IgD-negative memory B cell (primary cell): Measurements from ENCODE around the gene TPGS2. TPM values are rescaled to one million over a fixed set of nuclear protein-coding genes. Genes with fewer than 3 reads are reported as not detected.

Experiments used
- H3K27ac Mint-ChIP-seq, 3 donors: one replicate each; pipeline ENCODE4 v1.8.0; 2020 to 2022; ENCODE audit warnings: mild to moderate bottlenecking in 3 of 3, mixed read lengths in 3 of 3, moderate library complexity in 1 of 3
- H3K27me3 Mint-ChIP-seq: one replicate; pipeline ENCODE4 v1.8.0; 2021; ENCODE audit warnings: mixed read lengths
- H3K36me3 Mint-ChIP-seq: one replicate; pipeline ENCODE4 v1.8.0; 2020; ENCODE audit warnings: mild to moderate bottlenecking, mixed read lengths
- H3K4me1 Mint-ChIP-seq, 3 donors: one replicate each; pipeline ENCODE4 v1.8.0; 2020 to 2022; ENCODE audit warnings: mixed read lengths in 3 of 3, mild to moderate bottlenecking in 1 of 3
- H3K4me3 Mint-ChIP-seq, 4 donors: one replicate each; pipeline ENCODE4 v1.8.0; 2020 to 2022; ENCODE audit warnings: mild to moderate bottlenecking in 4 of 4, mixed read lengths in 4 of 4, moderate library complexity in 3 of 4
- H3K9me3 Mint-ChIP-seq, 3 donors: one replicate each; pipeline ENCODE4 v1.8.0; 2020 to 2021; ENCODE audit warnings: mixed read lengths in 3 of 3, mild to moderate bottlenecking in 1 of 3
- polyA plus RNA-seq: library from polyadenylated mRNA; unstranded; fragments of 300-500 nt; fragmentation: Illumina TruSeq; gene quantifications from one replicate; pipeline ENCODE4 v1.2.3, GENCODE V29; 2021

Gene TPGS2
- polyA plus RNA-seq, 1 donor from 2014 or later: 50.1 TPM

DNA sequence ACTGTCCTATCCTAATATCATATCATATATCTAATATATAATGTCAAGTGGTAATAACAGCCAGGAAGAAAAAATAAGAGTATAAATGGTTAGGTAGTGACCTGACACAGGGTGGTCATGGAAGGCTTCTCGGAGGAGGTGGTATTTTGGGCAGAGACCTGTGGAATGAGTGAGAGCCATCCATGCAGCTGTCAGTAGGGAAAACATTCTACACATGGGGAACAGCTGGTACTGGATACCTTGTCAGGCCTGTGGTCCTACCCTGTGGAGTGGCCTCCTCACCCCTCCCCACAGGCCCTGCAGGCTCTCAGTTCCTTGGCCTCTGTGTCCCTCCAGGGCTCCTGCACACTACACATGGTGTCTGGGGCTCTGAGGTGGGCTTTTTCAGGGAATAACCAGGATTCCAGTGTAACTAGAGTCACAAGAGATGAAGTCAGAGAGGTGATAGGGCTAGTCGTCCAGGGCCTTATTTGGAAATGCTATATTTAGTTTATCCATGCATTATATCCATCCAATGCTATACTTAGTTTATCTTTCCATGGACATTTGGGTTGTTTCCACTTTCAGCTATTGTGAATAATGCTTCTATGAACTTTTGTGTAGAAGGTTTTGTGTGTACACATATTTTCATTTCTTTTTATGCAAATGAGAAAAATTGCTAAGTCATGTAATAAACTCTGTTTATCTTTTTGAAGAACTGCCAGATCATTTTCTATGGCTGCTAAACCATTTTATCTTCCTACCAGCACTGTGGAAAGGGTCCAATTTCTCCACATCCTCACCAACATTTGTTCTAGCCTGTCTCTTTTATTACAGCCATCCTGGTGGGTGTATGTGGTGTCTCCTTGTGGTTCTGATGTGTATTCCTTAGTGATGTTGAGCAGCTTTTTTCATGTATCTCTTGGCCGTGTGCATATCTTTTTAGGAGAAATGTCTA lies 75.6 kb downstream of the TPGS2 start:
- no peaks in the 10 kb centered on the region for H3K4me1 Mint-ChIP-seq
- H3K36me3 Mint-ChIP-seq: no peaks in the 10 kb centered on the region
- no peak overlapping the region for H3K27ac Mint-ChIP-seq
- peaks cover 0 to 2% (median 0%) of the 10 kb centered on the region in 3 donors for H3K9me3 Mint-ChIP-seq
- peaks cover 5% of the 10 kb centered on the region for H3K27me3 Mint-ChIP-seq
- H3K4me3 Mint-ChIP-seq: no peak overlapping the region

DNA sequence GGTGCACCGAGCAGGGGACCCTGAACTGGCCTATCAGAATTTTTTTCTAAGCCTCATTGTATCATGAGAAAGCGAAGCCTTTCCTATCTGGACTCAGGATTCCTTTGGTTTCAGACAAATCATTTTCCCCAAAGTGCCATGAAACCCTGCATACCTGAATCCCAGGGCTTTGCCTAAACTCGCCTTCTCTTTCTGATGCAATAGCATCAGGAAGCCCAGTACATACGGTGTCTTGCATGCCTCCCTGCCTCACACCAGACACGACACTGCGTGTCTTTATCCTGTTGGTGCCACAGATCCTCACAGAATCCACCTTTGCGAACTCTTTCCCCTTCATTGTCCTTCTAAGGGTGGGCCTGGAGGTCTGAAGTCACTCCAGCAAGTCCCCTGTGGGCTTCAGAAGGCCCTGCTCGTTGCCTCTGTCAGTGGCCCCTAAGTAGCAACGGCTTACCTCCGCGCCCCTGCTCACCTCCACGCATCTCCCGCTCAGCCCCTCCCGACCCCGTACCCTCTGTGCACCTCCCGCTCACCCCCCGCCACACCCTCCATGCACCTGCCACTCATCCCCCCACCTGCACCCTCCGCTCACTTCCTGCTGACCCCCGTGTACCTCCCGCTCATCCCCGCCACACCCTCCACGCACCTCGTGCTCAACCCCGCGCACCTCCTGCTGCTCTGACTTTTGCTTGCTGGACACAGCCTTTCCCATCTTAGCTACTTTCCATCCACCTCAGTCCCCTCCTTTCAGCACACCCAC lies 83.4 kb downstream of the TPGS2 start:
- Mint-ChIP-seq H3K4me3 (no peak overlapping the region), H3K9me3 (no peaks in the 10 kb centered on the region), H3K4me1 (no peaks in the 10 kb centered on the region), H3K27me3 (peaks cover 2% of the 10 kb centered on the region), H3K27ac (no peak overlapping the region), H3K36me3 (no peaks in the 10 kb centered on the region)

DNA sequence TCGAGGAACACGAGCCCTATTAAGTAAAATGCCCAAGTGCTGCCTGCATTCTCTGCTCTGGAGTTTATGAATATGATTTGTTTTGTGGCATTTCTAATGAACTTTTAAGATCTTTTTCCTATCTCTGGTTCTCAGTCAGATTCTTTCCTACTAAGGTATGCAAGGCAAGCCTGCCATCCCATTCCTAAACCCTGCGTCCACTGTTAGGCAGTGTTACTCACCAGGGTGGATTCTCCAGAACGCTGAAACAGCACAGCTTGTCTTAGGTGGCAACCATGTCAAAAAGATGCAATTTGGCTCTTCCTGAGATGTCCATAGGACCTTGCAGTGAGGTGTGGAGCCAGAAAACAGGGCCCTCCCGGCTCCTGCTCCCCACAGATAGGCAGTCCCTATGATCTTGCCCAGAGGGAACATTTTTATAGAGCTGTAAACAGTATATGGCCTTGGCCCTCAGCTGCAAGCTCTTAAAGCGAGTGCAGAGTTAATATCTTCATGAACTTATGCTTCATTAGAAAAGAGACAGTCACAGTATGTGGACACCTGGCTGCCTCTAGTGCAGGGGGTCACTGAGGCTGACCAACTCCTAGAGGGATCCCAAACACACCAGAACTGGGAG lies 84.4 kb downstream of the TPGS2 start:
- Mint-ChIP-seq H3K9me3 (no peaks in the 10 kb centered on the region), H3K27ac (no peak overlapping the region), H3K4me1 (no peaks in the 10 kb centered on the region), H3K27me3 (peaks cover 3% of the 10 kb centered on the region), H3K4me3 (no peak overlapping the region), H3K36me3 (no peaks in the 10 kb centered on the region)

Other genes with a start within 250 kb of the TPGS2 start
- gene KIAA1328, start 125 bp upstream of the TPGS2 start, polyA plus RNA-seq: 12.6 TPM